Loucy (cell line): Measurements from ENCODE around the gene PCP4L1.

Experiments used
- EZH2phosphoT487 ChIP-seq: fragments of 200-600 bp; IDR thresholded peaks from 2 replicates; pipeline ENCODE4 v1.6.1; 2018; ENCODE audit warnings: antibody characterized with exemption, mild to moderate bottlenecking, moderate library complexity, borderline replicate concordance
- TF ChIP-seq, protein P1 (sequence below): fragments of 200-600 bp; sonication (generic); conservative IDR thresholded peaks from 2 replicates; pipeline ENCODE4 v1.5.1; 2014; ENCODE audit warnings: mild to moderate bottlenecking, antibody characterized with exemption, low read length

- TF ChIP-seq, protein P1, sequence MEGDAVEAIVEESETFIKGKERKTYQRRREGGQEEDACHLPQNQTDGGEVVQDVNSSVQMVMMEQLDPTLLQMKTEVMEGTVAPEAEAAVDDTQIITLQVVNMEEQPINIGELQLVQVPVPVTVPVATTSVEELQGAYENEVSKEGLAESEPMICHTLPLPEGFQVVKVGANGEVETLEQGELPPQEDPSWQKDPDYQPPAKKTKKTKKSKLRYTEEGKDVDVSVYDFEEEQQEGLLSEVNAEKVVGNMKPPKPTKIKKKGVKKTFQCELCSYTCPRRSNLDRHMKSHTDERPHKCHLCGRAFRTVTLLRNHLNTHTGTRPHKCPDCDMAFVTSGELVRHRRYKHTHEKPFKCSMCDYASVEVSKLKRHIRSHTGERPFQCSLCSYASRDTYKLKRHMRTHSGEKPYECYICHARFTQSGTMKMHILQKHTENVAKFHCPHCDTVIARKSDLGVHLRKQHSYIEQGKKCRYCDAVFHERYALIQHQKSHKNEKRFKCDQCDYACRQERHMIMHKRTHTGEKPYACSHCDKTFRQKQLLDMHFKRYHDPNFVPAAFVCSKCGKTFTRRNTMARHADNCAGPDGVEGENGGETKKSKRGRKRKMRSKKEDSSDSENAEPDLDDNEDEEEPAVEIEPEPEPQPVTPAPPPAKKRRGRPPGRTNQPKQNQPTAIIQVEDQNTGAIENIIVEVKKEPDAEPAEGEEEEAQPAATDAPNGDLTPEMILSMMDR: no peak
- no peak for TF ChIP-seq EZH2phosphoT487
These were observed 41.4 kb upstream of the PCP4L1 start for GRCh38 chr1:161216945-161217712.
